Measurements from ENCODE around the gene ARL9.

DNA sequence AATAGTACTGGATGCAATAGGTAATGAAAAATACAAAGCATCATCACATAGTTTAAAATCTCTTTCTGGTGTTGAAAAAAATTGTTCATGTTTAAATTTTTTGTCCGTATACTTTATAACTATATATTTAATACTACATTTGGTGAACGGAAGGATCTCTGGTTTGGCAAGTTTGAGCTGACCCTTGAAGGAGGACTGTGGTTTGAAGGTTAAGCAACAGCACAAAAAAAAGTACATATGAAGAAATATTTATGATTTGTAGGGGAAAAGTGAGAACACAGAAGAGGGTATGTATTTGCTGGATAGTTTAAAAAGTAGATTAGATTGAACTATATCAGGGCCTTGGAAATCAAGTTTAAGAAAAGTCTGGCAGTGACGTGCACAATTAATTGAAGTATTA, 24.9 kb upstream of the ARL9 start:
- TF ChIP-seq, protein P1, sequence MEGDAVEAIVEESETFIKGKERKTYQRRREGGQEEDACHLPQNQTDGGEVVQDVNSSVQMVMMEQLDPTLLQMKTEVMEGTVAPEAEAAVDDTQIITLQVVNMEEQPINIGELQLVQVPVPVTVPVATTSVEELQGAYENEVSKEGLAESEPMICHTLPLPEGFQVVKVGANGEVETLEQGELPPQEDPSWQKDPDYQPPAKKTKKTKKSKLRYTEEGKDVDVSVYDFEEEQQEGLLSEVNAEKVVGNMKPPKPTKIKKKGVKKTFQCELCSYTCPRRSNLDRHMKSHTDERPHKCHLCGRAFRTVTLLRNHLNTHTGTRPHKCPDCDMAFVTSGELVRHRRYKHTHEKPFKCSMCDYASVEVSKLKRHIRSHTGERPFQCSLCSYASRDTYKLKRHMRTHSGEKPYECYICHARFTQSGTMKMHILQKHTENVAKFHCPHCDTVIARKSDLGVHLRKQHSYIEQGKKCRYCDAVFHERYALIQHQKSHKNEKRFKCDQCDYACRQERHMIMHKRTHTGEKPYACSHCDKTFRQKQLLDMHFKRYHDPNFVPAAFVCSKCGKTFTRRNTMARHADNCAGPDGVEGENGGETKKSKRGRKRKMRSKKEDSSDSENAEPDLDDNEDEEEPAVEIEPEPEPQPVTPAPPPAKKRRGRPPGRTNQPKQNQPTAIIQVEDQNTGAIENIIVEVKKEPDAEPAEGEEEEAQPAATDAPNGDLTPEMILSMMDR (IDR thresholded peaks at IDR 0.05): no peak
- TF ChIP-seq POLR2A (IDR thresholded peaks at IDR 0.05) (no peak), EP300 (IDR thresholded peaks at IDR 0.05) (no peak)
